Stimulated activated CD4-positive, alpha-beta T cell treated with anti-CD3 and anti-CD28 coated beads, Interleukin-1b, Interleukin-23, amount 100 ng/mL, for 1 hour (primary cell): ENCODE results near the gene ATP7A.
"Not testable (repeated sequence)": the region's sequence is repeated elsewhere in the genome, so short reads cannot be mapped to it uniquely, and the experiment has no call there.

Experiments used
- DNase-seq, 2 donors: peaks; one replicate each; pipeline ENCODE4 v3.0.0-alpha.2; 2020; ENCODE audit warnings: low read depth in 2 of 2

The ATP7A gene

GRCh38 chrX:78037881-78038280 lies 127.4 kb downstream of the ATP7A start:
- no peak for DNase-seq

GRCh38 chrX:78042601-78043000 lies 132.1 kb downstream of the ATP7A start:
- no peak for DNase-seq

DNA sequence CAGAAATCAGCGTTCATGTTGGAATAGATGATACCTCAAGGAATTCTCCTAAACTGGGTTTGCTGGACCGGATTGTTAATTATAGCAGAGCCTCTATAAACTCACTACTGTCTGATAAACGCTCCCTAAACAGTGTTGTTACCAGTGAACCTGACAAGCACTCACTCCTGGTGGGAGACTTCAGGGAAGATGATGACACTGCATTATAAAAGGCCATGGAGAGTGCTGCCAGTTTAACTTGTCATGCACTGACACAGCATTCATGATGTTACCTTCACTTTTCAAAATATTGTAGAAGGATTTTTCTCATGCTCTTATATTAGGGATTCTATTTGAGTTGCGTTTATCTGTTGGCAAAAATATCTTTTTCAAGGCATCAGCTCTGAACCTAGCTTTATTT lies 135.9 kb downstream of the ATP7A start:
- no peak for DNase-seq

- no peak for DNase-seq
Observed at GRCh38 chrX:78048052-78048451, 137.6 kb downstream of the ATP7A start.

GRCh38 chrX:78063687-78064086 lies 153.2 kb downstream of the ATP7A start:
- DNase-seq = no peak

DNA sequence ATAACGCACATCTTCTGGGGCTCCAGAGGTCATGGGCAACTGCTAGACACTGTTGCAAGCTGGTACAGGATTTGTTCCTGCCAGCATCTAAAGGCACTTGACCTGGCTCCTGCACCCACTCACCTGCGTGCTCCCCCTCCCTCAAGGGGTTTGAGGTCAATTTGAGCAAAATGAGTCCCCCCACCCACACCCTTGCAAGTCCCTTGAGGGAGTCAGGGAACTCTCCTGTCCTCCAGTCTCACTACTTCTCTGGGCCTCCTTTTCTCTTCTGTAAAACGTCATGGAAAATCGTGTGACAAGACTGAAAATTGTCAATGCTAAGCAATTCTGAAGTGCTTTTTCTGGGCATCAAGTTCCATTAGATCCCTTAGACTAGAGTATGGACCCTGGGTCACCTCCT lies 153.7 kb downstream of the ATP7A start:
- DNase-seq = no peak

- DNase-seq = not testable (repeated sequence)
Observed at GRCh38 chrX:78064698-78065601, 154.5 kb downstream of the ATP7A start.

DNA sequence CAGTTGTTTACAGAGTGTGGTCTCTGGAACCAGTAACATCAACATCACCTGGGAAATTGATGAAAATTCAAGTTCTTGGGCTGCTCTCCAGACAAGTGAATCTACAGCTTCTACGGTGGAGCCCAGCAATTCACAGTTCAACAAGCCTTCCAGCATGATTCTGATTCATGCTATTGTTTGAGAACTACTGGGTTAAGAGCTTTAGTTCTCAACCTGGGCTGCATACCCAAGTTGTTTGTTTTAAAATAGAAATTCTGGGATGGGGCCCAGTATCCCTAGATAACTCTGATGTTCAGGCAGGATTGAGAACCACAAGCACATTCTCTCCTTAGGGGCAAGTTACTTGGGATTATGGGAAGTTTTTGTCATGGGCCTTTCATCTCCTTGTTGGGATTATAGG lies 155.6 kb downstream of the ATP7A start:
- no peak for DNase-seq

GRCh38 chrX:78071331-78071730 lies 160.8 kb downstream of the ATP7A start:
- no peak for DNase-seq

GRCh38 chrX:78073147-78074077 lies 162.9 kb downstream of the ATP7A start:
- not testable (repeated sequence) for DNase-seq

GRCh38 chrX:78074088-78074487 lies 163.6 kb downstream of the ATP7A start:
- DNase-seq = no peak

- DNase-seq = no peak
Observed at GRCh38 chrX:78075787-78076389, 165.4 kb downstream of the ATP7A start.

DNA sequence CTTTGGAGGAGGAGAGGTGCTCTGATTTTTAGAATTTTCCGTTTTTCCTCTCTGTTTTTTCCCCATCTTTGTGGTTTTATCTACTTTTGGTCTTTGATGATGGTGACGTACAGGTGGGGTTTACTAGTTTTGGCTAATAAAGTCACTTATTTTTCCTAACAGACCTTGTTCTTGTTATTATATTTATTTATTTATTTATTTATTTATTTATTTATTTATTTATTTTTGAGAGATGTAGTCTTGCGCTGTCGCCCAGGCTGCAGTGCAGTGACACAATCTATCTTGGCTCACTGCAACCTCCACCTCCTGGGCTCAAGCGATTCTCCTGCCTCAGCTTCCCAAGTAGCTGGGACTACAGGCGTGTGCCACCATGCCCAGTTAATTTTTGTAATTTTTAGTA lies 170.9 kb downstream of the ATP7A start:
- not testable (repeated sequence) for DNase-seq

- no peak for DNase-seq
Observed at GRCh38 chrX:78092296-78092695, 181.8 kb downstream of the ATP7A start.

- no peak for DNase-seq
Observed at GRCh38 chrX:78098108-78098507, 187.6 kb downstream of the ATP7A start.
